ENCODE data around the gene FAT1. TPM values are rescaled to one million over a fixed set of nuclear protein-coding genes. Genes with fewer than 3 reads are reported as not detected.

FAT1 gene
- total RNA-seq, 2 donors from 2014 or later, result 175 to 215 TPM

DNA sequence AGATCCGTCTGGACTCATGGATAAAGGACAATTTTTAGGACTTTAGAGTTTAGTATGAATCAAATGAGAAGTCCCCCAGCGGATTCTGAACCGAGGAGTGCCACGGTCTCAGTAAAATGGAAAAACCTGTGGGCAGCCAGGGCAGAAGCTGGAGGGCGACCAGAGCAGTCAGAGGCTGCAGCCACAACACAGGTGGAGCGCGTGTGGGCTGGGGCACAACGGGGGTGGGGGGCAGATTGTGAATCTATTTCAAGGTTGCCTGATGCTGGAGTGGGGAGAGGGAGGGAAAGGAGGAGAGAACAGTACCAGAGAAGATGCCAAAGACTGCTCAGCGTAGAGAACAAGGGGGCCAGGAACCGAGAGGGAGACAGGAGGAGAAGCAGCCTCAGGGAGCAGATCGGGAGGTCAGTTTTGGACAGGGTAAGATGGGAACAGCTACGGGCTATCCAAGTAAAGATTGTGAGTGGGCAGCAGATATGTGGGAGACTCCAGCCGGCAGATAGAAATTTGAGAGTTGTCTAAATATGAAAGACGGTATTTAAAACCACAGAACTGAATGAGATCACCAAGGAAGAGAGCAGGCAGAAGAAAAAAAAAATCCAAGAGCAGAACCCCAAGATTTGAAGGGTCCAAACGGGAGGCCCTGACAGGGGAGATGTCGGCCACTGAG, 9.5 kb downstream of the FAT1 start:
- H3K9me3 ChIP-seq, result no peaks in the 10 kb centered on the region
- no peaks in the 10 kb centered on the region for H3K4me1 ChIP-seq (replicated peaks)
- no peak for DNase-seq (ENCODE audit: low spot score)
- intact Hi-C loops (cut with DNase I), result no loop called here
- H3K4me3 ChIP-seq, result no peak overlapping the region
- TF ChIP-seq POLR2A (IDR thresholded peaks at IDR 0.05), result no peak
- TF ChIP-seq, protein P1, sequence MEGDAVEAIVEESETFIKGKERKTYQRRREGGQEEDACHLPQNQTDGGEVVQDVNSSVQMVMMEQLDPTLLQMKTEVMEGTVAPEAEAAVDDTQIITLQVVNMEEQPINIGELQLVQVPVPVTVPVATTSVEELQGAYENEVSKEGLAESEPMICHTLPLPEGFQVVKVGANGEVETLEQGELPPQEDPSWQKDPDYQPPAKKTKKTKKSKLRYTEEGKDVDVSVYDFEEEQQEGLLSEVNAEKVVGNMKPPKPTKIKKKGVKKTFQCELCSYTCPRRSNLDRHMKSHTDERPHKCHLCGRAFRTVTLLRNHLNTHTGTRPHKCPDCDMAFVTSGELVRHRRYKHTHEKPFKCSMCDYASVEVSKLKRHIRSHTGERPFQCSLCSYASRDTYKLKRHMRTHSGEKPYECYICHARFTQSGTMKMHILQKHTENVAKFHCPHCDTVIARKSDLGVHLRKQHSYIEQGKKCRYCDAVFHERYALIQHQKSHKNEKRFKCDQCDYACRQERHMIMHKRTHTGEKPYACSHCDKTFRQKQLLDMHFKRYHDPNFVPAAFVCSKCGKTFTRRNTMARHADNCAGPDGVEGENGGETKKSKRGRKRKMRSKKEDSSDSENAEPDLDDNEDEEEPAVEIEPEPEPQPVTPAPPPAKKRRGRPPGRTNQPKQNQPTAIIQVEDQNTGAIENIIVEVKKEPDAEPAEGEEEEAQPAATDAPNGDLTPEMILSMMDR (IDR thresholded peaks at IDR 0.05), result no peak
- no peak for TF ChIP-seq POLR2AphosphoS5 (IDR thresholded peaks at IDR 0.05)
- H3K27ac ChIP-seq, result no peak overlapping the region
- peaks cover 0 to 2% of the 10 kb centered on the region in 2 donors for H3K36me3 ChIP-seq
- H3K27me3 ChIP-seq (replicated peaks; ENCODE audit: insufficient read depth), result no peaks in the 10 kb centered on the region
- WGBS, result 93% methylated on average over 16 of the region's 16 CpGs

DNA sequence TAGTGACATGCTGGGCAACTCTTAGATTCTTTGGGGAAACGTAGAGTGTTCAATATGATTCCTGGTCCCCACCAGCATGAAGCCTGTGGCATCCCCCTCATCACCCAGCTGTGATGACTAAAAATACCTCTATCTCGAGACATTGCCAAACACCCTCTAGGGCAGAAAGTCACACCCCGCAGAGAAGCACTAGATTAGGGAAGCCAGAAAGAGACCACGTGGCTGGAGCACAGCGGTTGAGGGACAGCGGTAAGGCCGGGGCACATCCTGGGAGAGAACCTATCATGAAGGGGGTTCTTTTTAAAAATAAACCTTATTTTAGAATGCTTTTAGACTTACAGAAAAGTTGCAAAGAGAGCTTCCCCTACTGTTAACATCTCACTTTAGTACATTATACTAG, 11.0 kb downstream of the FAT1 start:
- H3K27me3 ChIP-seq (replicated peaks; ENCODE audit: insufficient read depth), result no peaks in the 10 kb centered on the region

DNA sequence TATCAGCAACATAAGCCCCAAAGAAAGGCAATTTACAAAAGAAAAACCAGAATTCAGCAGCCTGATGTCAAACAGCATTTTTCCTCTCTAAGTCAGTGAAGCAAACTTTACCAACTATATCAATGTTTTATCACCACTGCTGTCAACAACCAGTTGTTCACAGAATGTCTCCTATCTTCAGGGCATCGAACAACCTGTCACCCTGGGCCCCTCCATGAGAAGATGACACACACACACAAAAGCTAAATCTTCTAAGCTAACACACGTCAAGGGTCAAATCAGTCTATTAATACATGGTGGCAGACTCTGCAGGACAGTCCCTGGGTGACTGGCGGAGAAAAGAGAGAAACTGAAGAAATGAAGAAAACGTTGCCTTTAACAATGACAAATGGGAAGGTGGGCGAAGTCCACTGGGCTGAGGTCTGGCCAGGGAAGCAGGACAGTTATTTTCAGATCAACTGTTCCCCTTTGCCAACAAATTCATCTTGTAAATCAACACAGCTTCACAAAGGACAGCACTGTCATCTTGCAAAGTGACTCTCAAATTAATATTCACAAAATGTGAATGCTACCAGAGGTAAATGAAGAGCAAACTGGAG, 13.0 kb downstream of the FAT1 start:
- peaks cover 0 to 8% of the 10 kb centered on the region in 2 donors for H3K36me3 ChIP-seq
- H3K4me1 ChIP-seq (replicated peaks), result peaks cover 3% of the 10 kb centered on the region
- TF ChIP-seq, protein P1 (IDR thresholded peaks at IDR 0.05), result no peak
- TF ChIP-seq POLR2AphosphoS5 (IDR thresholded peaks at IDR 0.05) (no peak), POLR2A (IDR thresholded peaks at IDR 0.05) (no peak)
- H3K27me3 ChIP-seq (replicated peaks; ENCODE audit: insufficient read depth), result no peaks in the 10 kb centered on the region
- intact Hi-C loops (cut with DNase I), result no loop called here
- no peak overlapping the region for H3K27ac ChIP-seq
- WGBS, result 68% methylated on average over 5 of the region's 5 CpGs
- DNase-seq (ENCODE audit: low spot score), result no peak
- H3K9me3 ChIP-seq, result no peaks in the 10 kb centered on the region
- H3K4me3 ChIP-seq, result no peak overlapping the region

More for the DNA sequence above, 11.0 kb downstream of the FAT1 start:
- Histone ChIP-seq H3K27ac (no peak overlapping the region), H3K4me3 (no peak overlapping the region), H3K4me1 (replicated peaks) (peaks cover 3% of the 10 kb centered on the region), H3K9me3 (no peaks in the 10 kb centered on the region), H3K36me3 (peaks cover 0 to 8% of the 10 kb centered on the region in 2 donors)
- TF ChIP-seq, protein P1 (IDR thresholded peaks at IDR 0.05), result no peak
- TF ChIP-seq POLR2AphosphoS5 (IDR thresholded peaks at IDR 0.05) (no peak), POLR2A (IDR thresholded peaks at IDR 0.05) (no peak)
- WGBS, result 86% methylated on average over 7 of the region's 7 CpGs
- intact Hi-C loops (cut with DNase I), result no loop called here
- no peak for DNase-seq (ENCODE audit: low spot score)

DNA sequence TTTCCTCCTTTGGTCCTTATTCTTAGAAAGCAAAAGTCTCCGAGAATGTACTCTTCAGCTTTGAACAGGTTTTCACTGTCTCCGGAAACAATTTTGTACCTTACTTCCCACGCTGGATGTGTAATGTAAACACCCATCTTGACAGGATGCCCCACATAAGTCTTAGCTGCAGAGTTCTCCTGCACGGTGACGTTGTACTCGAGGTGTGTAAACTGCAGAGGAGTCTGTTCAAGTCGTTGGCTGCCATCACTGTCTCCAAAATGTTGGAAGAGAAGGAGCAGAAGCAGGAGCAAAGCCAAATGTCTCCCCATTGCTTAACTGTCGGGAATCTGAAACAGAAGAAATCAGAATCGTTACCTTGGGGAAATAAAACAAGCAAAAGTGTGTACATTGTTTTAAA, 14.1 kb downstream of the FAT1 start:
- no peak for DNase-seq (ENCODE audit: low spot score)
- H3K27ac ChIP-seq, result no peak overlapping the region
- TF ChIP-seq POLR2A (IDR thresholded peaks at IDR 0.05) (no peak), POLR2AphosphoS5 (IDR thresholded peaks at IDR 0.05) (no peak)
- TF ChIP-seq, protein P1 (IDR thresholded peaks at IDR 0.05), result no peak
- H3K9me3 ChIP-seq, result no peaks in the 10 kb centered on the region
- no peaks in the 10 kb centered on the region for H3K27me3 ChIP-seq (replicated peaks; ENCODE audit: insufficient read depth)
- intact Hi-C loops (cut with DNase I), result no loop called here
- H3K4me3 ChIP-seq, result no peak overlapping the region
- H3K36me3 ChIP-seq, result peaks cover 0 to 8% of the 10 kb centered on the region in 2 donors
- 34% methylated on average over 9 of the region's 9 CpGs for WGBS
- peaks cover 3% of the 10 kb centered on the region for H3K4me1 ChIP-seq (replicated peaks)

DNA sequence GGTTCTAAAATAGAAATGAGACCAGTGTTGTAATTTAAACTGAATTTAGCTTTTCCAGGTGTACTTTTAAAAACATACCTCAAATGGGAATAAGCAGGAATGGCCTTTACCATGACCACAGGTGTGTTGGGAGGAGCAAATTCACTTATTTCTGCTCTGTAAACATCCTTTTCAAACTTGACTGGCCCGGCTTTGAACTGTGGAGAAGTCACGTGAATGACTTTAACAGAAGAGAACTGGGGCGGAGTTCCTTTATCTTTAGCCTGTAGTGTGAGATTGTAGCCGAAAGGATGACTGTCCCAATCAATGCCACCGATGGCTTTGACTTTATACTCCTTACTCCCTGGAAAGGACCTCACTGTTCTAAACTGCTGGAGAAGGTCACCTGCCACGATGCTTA, 15.1 kb downstream of the FAT1 start:
- Histone ChIP-seq H3K27ac (no peak overlapping the region), H3K27me3 (replicated peaks; ENCODE audit: insufficient read depth) (no peaks in the 10 kb centered on the region), H3K4me3 (no peak overlapping the region), H3K9me3 (no peaks in the 10 kb centered on the region), H3K4me1 (replicated peaks) (peaks cover 3% of the 10 kb centered on the region), H3K36me3 (peaks cover 0 to 8% of the 10 kb centered on the region in 2 donors)
- DNase-seq (ENCODE audit: low spot score), result no peak
- intact Hi-C loops (cut with DNase I), result no loop called here
- TF ChIP-seq POLR2AphosphoS5 (IDR thresholded peaks at IDR 0.05) (no peak), POLR2A (IDR thresholded peaks at IDR 0.05) (no peak)
- WGBS, result 73% methylated on average over 6 of the region's 6 CpGs
